ENCODE results near the gene LGR4.

GRCh38 chr11:27464909-27465308 lies 7.7 kb downstream of the LGR4 start:
- TF ChIP-seq CTCF (conservative IDR thresholded peaks at IDR 0.05), result no peak
- TF ChIP-seq EZH2 (IDR thresholded peaks at IDR 0.05; ENCODE audit: low read depth), result no peak

All from PC-9 (cell line).